Lung (tissue), 12 donors: ENCODE results near the gene AFAP1. TPM values are rescaled to one million over a fixed set of nuclear protein-coding genes. Genes with fewer than 3 reads are reported as not detected.

Experiments used
- ATAC-seq: fragments of 200-7000 bp; cut with Tn5 transposase; one replicate; pipeline ENCODE4 v1.9.1; 2020; ENCODE audit warnings: moderate number of reproducible peaks; ENCODE audit not compliant: insufficient read depth, low FRiP score
- DNase-seq, 3 donors: peaks; one replicate each; pipeline ENCODE4 v3.0.0-alpha.2; 2013 to 2017
- H3K27ac ChIP-seq, 2 donors: one replicate each; pipeline ENCODE4 v1.5.1; 2013; ENCODE audit warnings: mild to moderate bottlenecking in 2 of 2, moderate library complexity in 2 of 2, control low read depth in 1 of 2, inconsistent platforms in 1 of 2, low read depth in 1 of 2, low read length in 1 of 2
- H3K27me3 ChIP-seq, 3 donors: one replicate each; pipeline ENCODE4 v1.5.1; 2013; ENCODE audit warnings: low read length in 2 of 3; ENCODE audit not compliant: control insufficient read depth in 3 of 3, insufficient read depth in 3 of 3
- H3K36me3 ChIP-seq, 4 donors: one replicate each; pipeline ENCODE4 v1.5.1; 2013; ENCODE audit warnings: low read length in 4 of 4, mild to moderate bottlenecking in 1 of 4, moderate library complexity in 1 of 4; ENCODE audit not compliant: control insufficient read depth in 4 of 4, insufficient read depth in 4 of 4
- H3K4me1 ChIP-seq, 5 donors: one replicate each; pipeline ENCODE4 v1.5.1; 2013; ENCODE audit warnings: low read length in 5 of 5, mild to moderate bottlenecking in 2 of 5, moderate library complexity in 1 of 5; ENCODE audit not compliant: control insufficient read depth in 5 of 5, insufficient read depth in 5 of 5
- H3K4me3 ChIP-seq: one replicate; pipeline ENCODE4 v1.5.1; 2013; ENCODE audit warnings: mild to moderate bottlenecking, control low read depth, moderate library complexity
- H3K9ac ChIP-seq, 2 donors: one replicate each; pipeline ENCODE4 v1.5.1; 2013; ENCODE audit warnings: low read length in 2 of 2, control low read depth in 1 of 2; ENCODE audit not compliant: insufficient read depth in 1 of 2
- H3K9me3 ChIP-seq, 4 donors: one replicate each; pipeline ENCODE4 v1.5.1; 2013; ENCODE audit warnings: low read length in 3 of 4, mild to moderate bottlenecking in 1 of 4, moderate library complexity in 1 of 4; ENCODE audit not compliant: control insufficient read depth in 4 of 4, insufficient read depth in 3 of 4
- WGBS, 2 donors: extraction: QIAGEN DNeasy Blood & Tissue Kit; methylation state at CpG; one replicate each; pipeline ENCODE4 v1.1.7; 2013; 5-methylcytosine and 5-hydroxymethylcytosine counted together
- polyA plus RNA-seq, 2 donors: library from polyadenylated mRNA; stranded (reverse); fragments of 200-250 nt; gene quantifications; one replicate each; pipeline ENCODE4 v1.2.1, GENCODE V29; 2013
- total RNA-seq, 2 donors: library from RNA; depleted of rRNA in 1 of 2; stranded (reverse); fragments of >200 nt in 1 of 2; gene quantifications; one replicate each; pipeline ENCODE4 v1.2.1, GENCODE V29; 2014 to 2021
- TF ChIP-seq, protein P1 (sequence below): IDR thresholded peaks from 2 replicates; pipeline ENCODE4 v1.5.1; 2012; ENCODE audit warnings: mild to moderate bottlenecking; ENCODE audit errors: control extremely low read depth, extremely low read depth
- donor health status: control.
- donor health status: control.
- donor health status: Bipolar disorder and iron deficiency.
- donor health status: healthy.
- donor health status: DM: yes; HTN: yes; CAD: no.

The AFAP1 gene
- total and polyA plus RNA-seq, 4 donors, result 5.3 to 34.1 (median 12.3) TPM

DNA sequence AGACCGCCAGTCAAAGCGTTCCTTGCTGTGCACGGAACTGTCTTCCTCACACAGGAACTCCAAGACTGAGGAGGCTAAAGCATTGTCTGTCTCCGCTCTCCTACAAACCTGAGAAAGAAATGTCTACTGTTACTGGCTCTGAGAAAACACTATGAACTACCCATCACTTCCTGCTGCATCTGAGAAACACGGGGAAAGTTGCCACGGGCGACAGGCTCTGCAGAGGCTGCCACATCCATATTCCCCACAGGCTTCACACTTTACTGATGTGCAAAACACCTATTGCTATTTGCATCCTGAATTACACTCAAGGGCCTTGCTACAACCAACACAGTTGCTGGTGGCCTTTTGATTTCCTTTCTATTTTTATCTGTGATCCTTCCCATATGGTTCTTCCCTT lies 59.0 kb downstream of the AFAP1 start:
- Histone ChIP-seq H3K9me3 (no peaks in the 10 kb centered on the region), H3K4me3 (no peak overlapping the region), H3K27me3 (no peaks in the 10 kb centered on the region), H3K9ac (no peak overlapping the region), H3K36me3 (no peaks in the 10 kb centered on the region), H3K27ac (no peak overlapping the region), H3K4me1 (peaks cover 0 to 24% (median 5%) of the 10 kb centered on the region in 5 donors)
- ATAC-seq (no peak), DNase-seq (no peak)
- WGBS, 2 donors, result 75 to 83% methylated on average over 7 of the region's 7 CpGs
- TF ChIP-seq, protein P1, sequence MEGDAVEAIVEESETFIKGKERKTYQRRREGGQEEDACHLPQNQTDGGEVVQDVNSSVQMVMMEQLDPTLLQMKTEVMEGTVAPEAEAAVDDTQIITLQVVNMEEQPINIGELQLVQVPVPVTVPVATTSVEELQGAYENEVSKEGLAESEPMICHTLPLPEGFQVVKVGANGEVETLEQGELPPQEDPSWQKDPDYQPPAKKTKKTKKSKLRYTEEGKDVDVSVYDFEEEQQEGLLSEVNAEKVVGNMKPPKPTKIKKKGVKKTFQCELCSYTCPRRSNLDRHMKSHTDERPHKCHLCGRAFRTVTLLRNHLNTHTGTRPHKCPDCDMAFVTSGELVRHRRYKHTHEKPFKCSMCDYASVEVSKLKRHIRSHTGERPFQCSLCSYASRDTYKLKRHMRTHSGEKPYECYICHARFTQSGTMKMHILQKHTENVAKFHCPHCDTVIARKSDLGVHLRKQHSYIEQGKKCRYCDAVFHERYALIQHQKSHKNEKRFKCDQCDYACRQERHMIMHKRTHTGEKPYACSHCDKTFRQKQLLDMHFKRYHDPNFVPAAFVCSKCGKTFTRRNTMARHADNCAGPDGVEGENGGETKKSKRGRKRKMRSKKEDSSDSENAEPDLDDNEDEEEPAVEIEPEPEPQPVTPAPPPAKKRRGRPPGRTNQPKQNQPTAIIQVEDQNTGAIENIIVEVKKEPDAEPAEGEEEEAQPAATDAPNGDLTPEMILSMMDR, result no peak

DNA sequence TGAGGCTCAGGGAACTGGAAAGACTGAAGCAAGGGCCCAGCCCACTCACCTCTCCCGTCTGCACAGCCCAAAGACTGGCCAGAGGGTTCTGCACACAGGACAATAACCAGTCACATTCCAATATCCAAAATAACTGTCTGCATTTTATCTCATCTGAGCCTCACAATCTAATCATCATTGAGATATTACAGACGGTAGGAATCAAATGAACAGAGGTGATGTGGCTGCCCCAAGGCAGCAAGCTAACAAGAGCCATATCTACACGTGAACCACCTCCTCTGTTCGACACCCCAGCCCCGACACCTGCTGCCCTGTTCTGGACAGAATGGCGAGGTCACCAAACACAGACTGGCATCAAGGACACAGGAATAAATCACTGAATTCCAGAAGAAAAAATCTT lies 60.5 kb downstream of the AFAP1 start:
- no peak for ATAC-seq
- no peak overlapping the region for H3K27ac ChIP-seq
- H3K9ac ChIP-seq, result no peak overlapping the region

DNA sequence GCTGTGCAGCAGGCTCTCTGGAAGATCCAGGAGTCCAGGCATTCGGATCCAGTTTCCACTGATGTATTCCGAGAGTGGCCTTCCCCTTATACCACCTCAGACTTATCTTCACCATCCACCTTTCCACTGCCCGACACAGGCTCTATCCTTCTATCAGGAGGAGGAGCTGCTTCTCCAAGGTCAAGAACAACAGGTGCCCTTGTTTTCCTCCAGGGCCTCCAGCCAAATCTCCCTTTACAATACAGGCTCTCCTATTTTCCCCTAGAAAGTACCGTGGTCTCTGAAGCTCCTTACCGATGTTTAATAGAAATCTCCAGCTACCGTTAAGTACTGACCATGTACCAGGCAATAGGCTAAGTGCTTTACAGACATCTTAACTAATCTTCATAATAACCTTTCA lies 61.3 kb downstream of the AFAP1 start:
- WGBS, 2 donors, result 76 to 88% methylated on average over 6 of the region's 6 CpGs
- TF ChIP-seq, protein P1, result no peak
- Histone ChIP-seq H3K4me3 (no peak overlapping the region), H3K27ac (no peak overlapping the region), H3K27me3 (no peaks in the 10 kb centered on the region), H3K36me3 (no peaks in the 10 kb centered on the region), H3K4me1 (peaks cover 0 to 24% (median 5%) of the 10 kb centered on the region in 5 donors), H3K9ac (no peak overlapping the region), H3K9me3 (no peaks in the 10 kb centered on the region)
- DNase-seq (no peak), ATAC-seq (no peak)

More for the DNA sequence above, 60.5 kb downstream of the AFAP1 start:
- Histone ChIP-seq H3K4me3 (no peak overlapping the region), H3K36me3 (no peaks in the 10 kb centered on the region), H3K9me3 (no peaks in the 10 kb centered on the region), H3K4me1 (peaks cover 0 to 24% (median 5%) of the 10 kb centered on the region in 5 donors), H3K27me3 (no peaks in the 10 kb centered on the region)
- TF ChIP-seq, protein P1, result no peak
- DNase-seq, result no peak
- WGBS, 2 donors, result 89 to 91% methylated on average over 6 of the region's 6 CpGs

GRCh38 chr4:7877176-7877575 lies 62.5 kb downstream of the AFAP1 start:
- H3K9ac ChIP-seq, result no peak overlapping the region
- TF ChIP-seq, protein P1, result no peak
- no peak overlapping the region for H3K4me3 ChIP-seq
- no peaks in the 10 kb centered on the region for H3K9me3 ChIP-seq
- DNase-seq, result no peak
- peaks cover 3 to 29% (median 8%) of the 10 kb centered on the region in 5 donors for H3K4me1 ChIP-seq
- H3K36me3 ChIP-seq, result no peaks in the 10 kb centered on the region
- ATAC-seq, result no peak
- 82 to 87% methylated on average over 6 of the region's 6 CpGs for WGBS, 2 donors
- H3K27me3 ChIP-seq, result no peaks in the 10 kb centered on the region
- no peak overlapping the region for H3K27ac ChIP-seq
